Gastroesophageal sphincter (tissue), 4 donors: ENCODE results near the gene HSPB8. TPM values are rescaled to one million over a fixed set of nuclear protein-coding genes. Genes with fewer than 3 reads are reported as not detected.

Experiments used
- ATAC-seq: fragments of 150-250 bp; one replicate; pipeline ENCODE4 v1.9.1; 2016; ENCODE audit warnings: mild to moderate bottlenecking, moderate library complexity
- H3K27ac ChIP-seq, 4 donors: fragments of 200-600 bp; sonication (generic) in 3 of 4; 1 replicate in 3 of 4; 2 replicates in 1 of 4; pipeline ENCODE4 v1.5.1; 2016 to 2019
- H3K27me3 ChIP-seq: fragments of 200-600 bp; sonication (generic); one replicate; pipeline ENCODE4 v1.5.1; 2019
- H3K36me3 ChIP-seq, 2 donors: fragments of 200-600 bp; sonication (generic); one replicate each; pipeline ENCODE4 v1.5.1; 2019; ENCODE audit warnings: control low read depth in 1 of 2
- H3K4me1 ChIP-seq, 3 donors: fragments of 200-600 bp; sonication (generic); 1 replicate in 2 of 3; 2 replicates in 1 of 3; pipeline ENCODE4 v1.5.1; 2016 to 2019; ENCODE audit warnings: control low read depth in 2 of 3
- H3K4me3 ChIP-seq, 2 donors: fragments of 200-600 bp; sonication (generic); one replicate each; pipeline ENCODE4 v1.5.1; 2019; ENCODE audit warnings: mild to moderate bottlenecking in 1 of 2, moderate library complexity in 1 of 2
- H3K9me3 ChIP-seq, 3 donors: fragments of 200-600 bp; sonication (generic); one replicate each; pipeline ENCODE4 v1.5.1; 2017 to 2019; ENCODE audit warnings: control low read depth in 2 of 3
- CTCF ChIP-seq, 4 experiments: fragments of 200-600 bp in 2 of 4; fragments of 450-650 bp in 2 of 4; sonication (generic) in 1 of 4; IDR thresholded peaks; one replicate each; pipeline ENCODE4 v1.5.1; 2017 to 2019; ENCODE audit warnings: antibody characterized with exemption in 4 of 4, mild to moderate bottlenecking in 2 of 4, moderate library complexity in 2 of 4
- EP300 ChIP-seq: sonication (generic); formaldehyde crosslinking; IDR thresholded peaks from one replicate; pipeline ENCODE4 v1.6.1; 2017; ENCODE audit warnings: antibody characterized with exemption, mild to moderate bottlenecking
- POLR2A ChIP-seq, 2 donors: fragments of 450-650 bp; IDR thresholded peaks; one replicate each; pipeline ENCODE4 v1.6.1; 2017; ENCODE audit warnings: antibody characterized with exemption in 2 of 2, mild to moderate bottlenecking in 2 of 2, moderate library complexity in 1 of 2
- POLR2AphosphoS5 ChIP-seq: sonication (generic); formaldehyde crosslinking; IDR thresholded peaks from one replicate; pipeline ENCODE4 v1.6.1; 2017; ENCODE audit warnings: antibody characterized with exemption
- WGBS, 2 donors: methylation state at CpG; one replicate each; pipeline ENCODE4 v1.1.5; 2018; ENCODE audit warnings: low coverage in 1 of 2; 5-methylcytosine and 5-hydroxymethylcytosine counted together
- total RNA-seq, 4 donors: library from RNA; depleted of rRNA; stranded (reverse); fragments of >200 nt; gene quantifications; one replicate each; pipeline ENCODE4 v1.1.0, GENCODE V29; 2016

HSPB8 gene
- total RNA-seq, 4 donors from 2014 or later = 389 to 508 (median 448) TPM

DNA sequence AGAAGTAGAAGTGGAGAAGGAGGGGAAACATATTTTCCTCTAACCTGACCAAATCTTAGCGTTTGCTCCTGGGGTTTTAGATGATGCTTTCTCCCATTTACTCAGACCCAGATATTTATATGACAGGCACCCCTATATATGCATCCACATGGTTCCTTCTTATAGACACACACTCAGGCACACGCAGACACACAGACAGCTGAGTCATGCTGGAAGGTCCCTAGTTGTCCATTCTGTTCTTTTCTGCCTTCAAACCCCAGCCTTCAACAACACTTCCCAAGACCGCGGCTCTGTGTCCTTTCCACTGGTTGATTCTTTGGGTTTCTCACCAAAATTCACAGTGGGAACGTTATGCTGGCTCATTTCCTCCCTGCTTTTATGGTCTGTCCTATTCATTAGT is 52.1 kb downstream of the HSPB8 start:
- TF ChIP-seq POLR2AphosphoS5 (no peak), POLR2A (IDR thresholded peaks at IDR 0.05) (no peak), EP300 (no peak), CTCF (IDR thresholded peaks at IDR 0.05) (no peak)
- Histone ChIP-seq H3K4me3 (no peak overlapping the region), H3K36me3 (no peaks in the 10 kb centered on the region), H3K4me1 (no peaks in the 10 kb centered on the region), H3K27me3 (no peaks in the 10 kb centered on the region), H3K9me3 (no peaks in the 10 kb centered on the region), H3K27ac (no peak overlapping the region)
- ATAC-seq = no peak
- 20 to 76% methylated on average over 1 to 5 of the region's 5 CpGs for WGBS, 2 donors

DNA sequence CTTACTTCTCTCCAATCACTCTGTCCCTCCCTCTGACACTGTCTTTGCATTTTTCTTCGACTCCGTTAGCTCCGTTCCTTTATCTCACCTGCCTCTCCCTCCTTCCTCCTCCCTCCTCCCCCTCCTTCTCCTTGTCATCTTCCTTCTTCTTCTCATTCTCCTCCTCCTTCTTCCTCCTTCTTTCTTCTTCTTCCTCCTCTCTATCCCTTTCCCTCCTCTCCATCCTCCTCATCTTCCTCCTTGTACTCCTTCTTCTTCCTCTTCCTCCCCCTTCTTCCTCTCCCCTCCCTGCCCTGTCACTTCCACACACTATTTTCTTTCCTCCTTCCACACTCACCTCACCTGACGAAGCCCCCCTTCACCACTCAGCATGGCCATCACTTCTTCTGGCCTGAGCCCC is 53.0 kb downstream of the HSPB8 start:
- 85 to 100% methylated on average over 4 of the region's 4 CpGs for WGBS, 2 donors
- ATAC-seq = no peak
- no peak overlapping the region for H3K4me3 ChIP-seq
- no peak for TF ChIP-seq CTCF (IDR thresholded peaks at IDR 0.05)
- TF ChIP-seq POLR2AphosphoS5 = no peak
- no peak for TF ChIP-seq POLR2A (IDR thresholded peaks at IDR 0.05)
- no peak for TF ChIP-seq EP300
- H3K27me3 ChIP-seq = no peaks in the 10 kb centered on the region
- no peaks in the 10 kb centered on the region for H3K36me3 ChIP-seq
- H3K27ac ChIP-seq = no peak overlapping the region
- H3K9me3 ChIP-seq = no peaks in the 10 kb centered on the region
- H3K4me1 ChIP-seq = no peaks in the 10 kb centered on the region

GRCh38 chr12:119235197-119235751 is 56.5 kb downstream of the HSPB8 start:
- Histone ChIP-seq H3K4me3 (no peak overlapping the region), H3K9me3 (no peaks in the 10 kb centered on the region), H3K4me1 (no peaks in the 10 kb centered on the region), H3K27ac (no peak overlapping the region), H3K27me3 (no peaks in the 10 kb centered on the region), H3K36me3 (no peaks in the 10 kb centered on the region)
- WGBS, 2 donors = 66 to 71% methylated on average over 9 of the region's 9 CpGs
- ATAC-seq = no peak
- no peak for TF ChIP-seq POLR2A (IDR thresholded peaks at IDR 0.05)
- no peak for TF ChIP-seq POLR2AphosphoS5
- peak in 2 of 4 experiments; percentile 15 to 40 for TF ChIP-seq CTCF (IDR thresholded peaks at IDR 0.05)
- no peak for TF ChIP-seq EP300

DNA sequence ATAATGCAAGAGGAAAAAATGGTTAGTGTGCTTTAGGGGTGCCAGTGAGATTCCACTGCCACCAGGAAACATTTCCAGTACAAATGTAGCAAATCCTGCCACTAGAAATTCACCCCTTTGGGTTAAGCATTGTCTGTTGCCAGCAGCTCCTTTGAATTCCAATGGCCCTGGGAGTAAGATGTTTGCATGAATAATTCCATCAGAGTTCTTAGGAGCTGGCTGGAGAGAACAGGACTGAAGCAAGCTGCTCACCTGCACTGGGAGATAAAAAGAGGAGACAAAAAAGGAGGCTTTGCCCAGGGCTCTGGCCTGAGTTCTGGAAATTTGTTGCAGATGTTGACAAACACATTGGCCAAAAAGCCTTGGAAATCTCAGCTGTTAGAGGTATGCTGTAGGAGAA is 57.6 kb downstream of the HSPB8 start:
- TF ChIP-seq CTCF (IDR thresholded peaks at IDR 0.05) = no peak
- no peak for TF ChIP-seq POLR2AphosphoS5
- TF ChIP-seq POLR2A (IDR thresholded peaks at IDR 0.05) = no peak
- no peak for TF ChIP-seq EP300
- Histone ChIP-seq H3K36me3 (no peaks in the 10 kb centered on the region), H3K4me3 (no peak overlapping the region), H3K27ac (no peak overlapping the region), H3K4me1 (no peaks in the 10 kb centered on the region), H3K9me3 (no peaks in the 10 kb centered on the region), H3K27me3 (no peaks in the 10 kb centered on the region)
- ATAC-seq = no peak

DNA sequence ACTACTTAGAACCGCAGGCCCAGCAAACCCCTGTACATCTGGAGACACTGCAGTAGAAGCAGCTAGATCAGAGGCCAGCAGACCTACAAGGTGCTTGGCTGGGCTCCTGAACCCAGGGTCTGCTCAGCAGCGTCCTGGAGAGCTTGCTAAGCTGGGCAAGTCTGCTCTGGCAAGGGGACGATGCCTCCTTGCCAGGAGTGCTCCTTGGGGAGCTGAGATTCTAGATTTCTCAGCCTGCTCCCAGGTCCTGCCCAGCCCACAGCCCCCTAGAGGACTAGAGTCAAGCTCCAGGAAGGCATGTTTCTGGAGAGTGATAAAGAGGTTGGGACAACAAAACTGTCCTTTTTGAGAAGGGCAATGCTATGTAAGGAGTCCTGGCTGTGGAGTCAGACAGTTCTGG is 60.3 kb downstream of the HSPB8 start:
- no peaks in the 10 kb centered on the region for H3K36me3 ChIP-seq
- H3K9me3 ChIP-seq = no peaks in the 10 kb centered on the region
- ATAC-seq = no peak
- no peaks in the 10 kb centered on the region for H3K27me3 ChIP-seq
- 48% methylated on average over 2 of the region's 3 CpGs; no CpG with 5 or more reads in 1 of the 2 donors for WGBS, 2 donors
- no peak overlapping the region for H3K4me3 ChIP-seq
- no peak overlapping the region for H3K27ac ChIP-seq
- no peaks in the 10 kb centered on the region for H3K4me1 ChIP-seq
- TF ChIP-seq CTCF (IDR thresholded peaks at IDR 0.05) = no peak
- TF ChIP-seq POLR2A (IDR thresholded peaks at IDR 0.05) = no peak
- no peak for TF ChIP-seq EP300
- TF ChIP-seq POLR2AphosphoS5 = no peak
